Measurements from ENCODE around the gene UBR4.
"Not testable (repeated sequence)": the region's sequence is repeated elsewhere in the genome, so short reads cannot be mapped to it uniquely, and the experiment has no call there.

UBR4 gene

DNA sequence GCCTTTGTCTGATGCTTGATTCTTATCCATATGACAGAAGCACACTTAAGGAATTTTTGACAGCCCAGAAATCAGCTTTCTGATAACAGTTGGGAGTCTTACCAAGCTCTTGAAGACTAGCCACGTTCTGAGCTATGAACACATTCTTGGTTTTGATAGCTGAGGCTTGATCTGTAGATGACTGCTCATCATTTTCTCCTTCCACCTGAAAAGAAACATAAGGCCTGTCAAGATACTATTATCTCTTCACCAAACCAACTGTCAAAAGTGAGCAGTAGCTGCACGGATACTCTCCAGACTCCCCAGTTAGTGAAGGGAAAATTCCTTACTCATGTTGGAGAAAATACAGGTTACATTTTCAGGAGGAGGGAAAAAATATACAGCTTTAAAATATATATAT, 12.2 kb downstream of the UBR4 start:
- H3K27ac ChIP-seq (ENCODE audit: low read depth, low read length): no peak overlapping the region
- no peaks in the 10 kb centered on the region for H3K9me3 ChIP-seq (ENCODE audit: control insufficient read depth in 5 of 5, low read length in 5 of 5)
- no peaks in the 10 kb centered on the region for H3K4me1 ChIP-seq (ENCODE audit: control insufficient read depth in 5 of 5, insufficient read depth in 5 of 5, low read length in 5 of 5)
- peaks cover 53 to 78% (median 63%) of the 10 kb centered on the region in 5 donors for H3K36me3 ChIP-seq (ENCODE audit: control insufficient read depth in 5 of 5, insufficient read depth in 5 of 5, low read length in 5 of 5)
- H3K27me3 ChIP-seq (ENCODE audit: control insufficient read depth in 5 of 5, insufficient read depth in 4 of 5, low read length in 5 of 5): no peaks in the 10 kb centered on the region
- no peak overlapping the region for H3K9ac ChIP-seq (ENCODE audit: low read length in 5 of 5)
- no peak overlapping the region for H3K4me3 ChIP-seq (ENCODE audit: low read depth in 1 of 5, low read length in 5 of 5)

DNA sequence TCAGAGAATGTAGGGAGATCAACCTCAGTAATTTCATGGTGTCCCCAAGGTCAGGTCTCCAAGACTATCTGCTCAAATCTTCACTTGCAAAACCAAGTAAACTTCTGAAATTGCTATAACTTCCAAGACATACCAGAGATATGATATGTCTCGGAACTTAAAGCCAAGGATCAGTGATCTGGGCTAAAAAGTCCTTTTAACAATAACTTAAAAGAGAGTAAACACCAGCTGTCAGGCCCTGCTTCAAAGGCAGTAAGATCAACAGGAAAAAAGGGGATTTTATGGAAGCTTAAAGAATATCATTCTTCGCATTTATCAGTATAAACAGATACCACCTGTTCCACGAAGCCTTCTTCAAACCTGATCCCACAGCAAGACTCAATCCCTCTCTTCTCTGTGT, 13.7 kb downstream of the UBR4 start:
- no peaks in the 10 kb centered on the region for H3K9me3 ChIP-seq (ENCODE audit: control insufficient read depth in 5 of 5, low read length in 5 of 5)
- no peak overlapping the region for H3K27ac ChIP-seq (ENCODE audit: low read depth, low read length)
- no peak overlapping the region for H3K4me3 ChIP-seq (ENCODE audit: low read depth in 1 of 5, low read length in 5 of 5)
- no peak overlapping the region for H3K9ac ChIP-seq (ENCODE audit: low read length in 5 of 5)
- H3K27me3 ChIP-seq (ENCODE audit: control insufficient read depth in 5 of 5, insufficient read depth in 4 of 5, low read length in 5 of 5): no peaks in the 10 kb centered on the region
- peaks cover 62 to 89% (median 77%) of the 10 kb centered on the region in 5 donors for H3K36me3 ChIP-seq (ENCODE audit: control insufficient read depth in 5 of 5, insufficient read depth in 5 of 5, low read length in 5 of 5)
- no peaks in the 10 kb centered on the region for H3K4me1 ChIP-seq (ENCODE audit: control insufficient read depth in 5 of 5, insufficient read depth in 5 of 5, low read length in 5 of 5)

DNA sequence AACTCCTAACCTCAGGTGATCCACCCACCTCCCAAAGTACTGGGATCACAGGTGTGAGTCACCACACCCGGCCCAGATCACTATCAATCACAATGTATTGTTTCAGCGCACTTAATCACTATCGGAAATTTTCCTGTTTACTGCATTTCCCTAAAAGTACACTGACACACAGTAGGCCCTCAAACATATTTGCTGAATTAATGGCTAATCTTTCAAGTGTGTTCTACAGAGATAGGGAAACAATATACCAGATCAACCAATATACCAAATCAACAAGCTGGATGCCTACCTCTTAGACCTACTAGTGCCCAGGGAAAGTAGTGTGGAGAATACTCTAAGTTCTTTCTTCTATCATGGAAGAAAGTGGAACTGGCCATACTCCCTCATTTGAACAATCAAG, 17.1 kb downstream of the UBR4 start:
- no peaks in the 10 kb centered on the region for H3K27me3 ChIP-seq (ENCODE audit: control insufficient read depth in 5 of 5, insufficient read depth in 4 of 5, low read length in 5 of 5)
- peaks cover 0 to 12% (median 0%) of the 10 kb centered on the region in 5 donors for H3K4me1 ChIP-seq (ENCODE audit: control insufficient read depth in 5 of 5, insufficient read depth in 5 of 5, low read length in 5 of 5)
- no peaks in the 10 kb centered on the region for H3K9me3 ChIP-seq (ENCODE audit: control insufficient read depth in 5 of 5, low read length in 5 of 5)
- H3K4me3 ChIP-seq (ENCODE audit: low read depth in 1 of 5, low read length in 5 of 5): no peak overlapping the region
- H3K36me3 ChIP-seq (ENCODE audit: control insufficient read depth in 5 of 5, insufficient read depth in 5 of 5, low read length in 5 of 5): peaks cover 62 to 91% (median 76%) of the 10 kb centered on the region in 5 donors
- no peak overlapping the region for H3K9ac ChIP-seq (ENCODE audit: low read length in 5 of 5)
- no peak overlapping the region for H3K27ac ChIP-seq (ENCODE audit: low read depth, low read length)

DNA sequence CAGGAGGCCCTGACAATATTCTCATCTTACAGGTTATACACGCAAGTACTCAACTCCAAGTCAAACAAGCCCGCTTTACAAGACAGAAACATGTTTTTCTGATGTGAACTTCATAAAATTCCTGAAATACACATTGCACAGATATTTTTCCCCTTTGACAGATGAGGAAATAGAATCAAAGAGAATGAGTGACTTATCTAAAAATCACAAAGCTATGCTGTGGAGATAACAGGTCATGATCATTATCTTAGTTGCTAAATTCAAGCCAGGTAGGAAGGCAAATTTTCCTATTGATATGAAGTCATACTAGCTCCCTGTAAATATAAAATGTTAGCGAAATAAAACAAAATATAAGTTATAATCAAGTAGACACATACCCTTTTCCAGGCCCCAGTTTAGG, 18.3 kb downstream of the UBR4 start:
- H3K36me3 ChIP-seq (ENCODE audit: control insufficient read depth in 5 of 5, insufficient read depth in 5 of 5, low read length in 5 of 5): peaks cover 60 to 88% (median 72%) of the 10 kb centered on the region in 5 donors
- no peaks in the 10 kb centered on the region for H3K9me3 ChIP-seq (ENCODE audit: control insufficient read depth in 5 of 5, low read length in 5 of 5)

DNA sequence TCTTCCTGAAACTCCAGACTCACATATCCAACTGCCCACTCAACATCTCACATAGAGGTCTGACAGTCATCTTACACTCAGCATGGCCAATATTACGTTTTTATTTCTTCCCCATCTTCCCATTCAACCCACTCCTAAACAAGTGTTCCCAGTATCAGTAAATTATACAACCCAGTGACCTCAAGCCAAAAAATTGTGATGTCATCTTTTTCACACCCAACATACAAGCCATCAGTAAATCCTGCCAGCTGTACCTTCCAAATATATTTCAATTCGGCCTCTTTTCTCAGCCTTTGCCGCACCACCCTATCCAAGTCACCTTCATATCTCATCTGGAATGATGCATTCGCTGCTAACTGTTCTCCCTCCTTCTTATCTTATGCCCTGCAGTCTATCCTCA, 19.6 kb downstream of the UBR4 start:
- Histone ChIP-seq H3K4me1 (ENCODE audit: control insufficient read depth in 5 of 5, insufficient read depth in 5 of 5, low read length in 5 of 5) (peaks cover 0 to 12% (median 0%) of the 10 kb centered on the region in 5 donors), H3K27me3 (ENCODE audit: control insufficient read depth in 5 of 5, insufficient read depth in 4 of 5, low read length in 5 of 5) (no peaks in the 10 kb centered on the region), H3K4me3 (ENCODE audit: low read depth in 1 of 5, low read length in 5 of 5) (no peak overlapping the region), H3K9ac (ENCODE audit: low read length in 5 of 5) (no peak overlapping the region), H3K9me3 (ENCODE audit: control insufficient read depth in 5 of 5, low read length in 5 of 5) (no peaks in the 10 kb centered on the region), H3K27ac (ENCODE audit: low read depth, low read length) (no peak overlapping the region), H3K36me3 (ENCODE audit: control insufficient read depth in 5 of 5, insufficient read depth in 5 of 5, low read length in 5 of 5) (peaks cover 55 to 87% (median 70%) of the 10 kb centered on the region in 5 donors)

More for the DNA sequence above, 18.3 kb downstream of the UBR4 start:
- Histone ChIP-seq H3K27ac (ENCODE audit: low read depth, low read length) (no peak overlapping the region), H3K4me1 (ENCODE audit: control insufficient read depth in 5 of 5, insufficient read depth in 5 of 5, low read length in 5 of 5) (peaks cover 0 to 12% (median 0%) of the 10 kb centered on the region in 5 donors), H3K27me3 (ENCODE audit: control insufficient read depth in 5 of 5, insufficient read depth in 4 of 5, low read length in 5 of 5) (no peaks in the 10 kb centered on the region), H3K4me3 (ENCODE audit: low read depth in 1 of 5, low read length in 5 of 5) (no peak overlapping the region), H3K9ac (ENCODE audit: low read length in 5 of 5) (no peak overlapping the region)

DNA sequence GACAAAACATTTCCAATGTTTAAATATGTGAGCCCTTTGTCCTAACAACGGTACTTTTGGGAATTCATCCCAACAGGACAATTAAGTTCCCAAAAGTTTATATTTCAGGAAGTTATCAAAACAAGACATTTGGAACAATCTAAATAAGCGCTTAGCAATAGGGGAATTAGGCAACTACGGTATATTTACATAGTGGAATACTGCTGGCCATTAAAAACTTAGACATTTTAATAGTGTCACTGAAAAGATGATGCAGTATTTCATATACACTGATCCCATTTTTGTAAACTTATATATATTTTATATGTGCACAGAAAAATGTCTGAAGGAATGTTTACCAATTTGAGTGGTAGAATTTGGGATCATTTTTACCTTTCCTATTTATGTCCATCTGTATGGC, 20.8 kb downstream of the UBR4 start:
- Histone ChIP-seq H3K9me3 (ENCODE audit: control insufficient read depth in 5 of 5, low read length in 5 of 5) (no peaks in the 10 kb centered on the region), H3K27ac (ENCODE audit: low read depth, low read length) (no peak overlapping the region), H3K9ac (ENCODE audit: low read length in 5 of 5) (no peak overlapping the region), H3K4me3 (ENCODE audit: low read depth in 1 of 5, low read length in 5 of 5) (no peak overlapping the region), H3K27me3 (ENCODE audit: control insufficient read depth in 5 of 5, insufficient read depth in 4 of 5, low read length in 5 of 5) (no peaks in the 10 kb centered on the region), H3K4me1 (ENCODE audit: control insufficient read depth in 5 of 5, insufficient read depth in 5 of 5, low read length in 5 of 5) (peaks cover 0 to 12% (median 0%) of the 10 kb centered on the region in 5 donors), H3K36me3 (ENCODE audit: control insufficient read depth in 5 of 5, insufficient read depth in 5 of 5, low read length in 5 of 5) (peaks cover 62 to 91% (median 81%) of the 10 kb centered on the region in 5 donors)

DNA sequence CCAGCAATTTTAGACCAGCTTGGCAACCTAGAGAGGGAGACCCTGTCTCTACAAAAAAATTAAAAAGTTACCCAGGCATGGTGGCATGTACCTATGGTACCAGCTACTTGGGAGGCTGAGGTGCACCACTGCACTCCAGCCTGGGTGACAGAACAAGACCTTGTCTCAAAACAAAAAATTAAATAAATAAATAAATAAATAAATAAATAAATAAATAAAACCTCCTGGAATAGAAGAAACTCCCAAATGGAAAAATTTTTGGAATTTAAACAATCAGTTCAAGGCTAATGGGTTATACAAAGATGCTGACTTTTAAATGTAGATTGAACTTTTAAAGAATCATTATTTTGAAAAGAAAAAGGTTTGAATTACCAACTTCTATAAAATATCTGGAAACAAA, 22.2 kb downstream of the UBR4 start:
- no peak overlapping the region for H3K27ac ChIP-seq (ENCODE audit: low read depth, low read length)
- no peaks in the 10 kb centered on the region for H3K9me3 ChIP-seq (ENCODE audit: control insufficient read depth in 5 of 5, low read length in 5 of 5)
- H3K4me3 ChIP-seq (ENCODE audit: low read depth in 1 of 5, low read length in 5 of 5): no peak overlapping the region
- H3K27me3 ChIP-seq (ENCODE audit: control insufficient read depth in 5 of 5, insufficient read depth in 4 of 5, low read length in 5 of 5): no peaks in the 10 kb centered on the region
- no peak overlapping the region for H3K9ac ChIP-seq (ENCODE audit: low read length in 5 of 5)
- H3K4me1 ChIP-seq (ENCODE audit: control insufficient read depth in 5 of 5, insufficient read depth in 5 of 5, low read length in 5 of 5): peaks cover 0 to 12% (median 0%) of the 10 kb centered on the region in 5 donors
- H3K36me3 ChIP-seq (ENCODE audit: control insufficient read depth in 5 of 5, insufficient read depth in 5 of 5, low read length in 5 of 5): peaks cover 62 to 91% (median 81%) of the 10 kb centered on the region in 5 donors

DNA sequence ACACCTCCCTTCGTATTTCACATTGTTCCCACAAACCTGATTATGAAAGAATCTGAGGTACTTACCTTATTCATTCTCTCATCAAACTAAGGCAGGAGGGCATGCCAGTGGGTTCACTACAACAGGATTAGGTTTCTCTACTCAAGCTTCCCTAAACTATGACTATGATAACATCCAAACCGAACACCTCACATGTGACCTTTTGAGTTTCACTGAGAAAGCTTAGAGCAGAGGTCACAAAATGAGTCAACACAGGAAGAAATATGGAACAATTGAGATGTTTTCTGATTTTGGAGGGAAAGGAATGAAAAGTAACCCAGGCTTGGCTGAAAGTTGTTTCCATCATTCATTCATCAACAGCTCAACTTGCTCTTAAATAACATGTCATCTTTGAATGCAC, 24.1 kb downstream of the UBR4 start:
- Histone ChIP-seq H3K27me3 (ENCODE audit: control insufficient read depth in 5 of 5, insufficient read depth in 4 of 5, low read length in 5 of 5) (no peaks in the 10 kb centered on the region), H3K9me3 (ENCODE audit: control insufficient read depth in 5 of 5, low read length in 5 of 5) (no peaks in the 10 kb centered on the region), H3K36me3 (ENCODE audit: control insufficient read depth in 5 of 5, insufficient read depth in 5 of 5, low read length in 5 of 5) (peaks cover 66 to 91% (median 84%) of the 10 kb centered on the region in 5 donors), H3K9ac (ENCODE audit: low read length in 5 of 5) (no peak overlapping the region), H3K4me1 (ENCODE audit: control insufficient read depth in 5 of 5, insufficient read depth in 5 of 5, low read length in 5 of 5) (peaks cover 0 to 12% (median 0%) of the 10 kb centered on the region in 5 donors), H3K4me3 (ENCODE audit: low read depth in 1 of 5, low read length in 5 of 5) (no peak overlapping the region), H3K27ac (ENCODE audit: low read depth, low read length) (no peak overlapping the region)

DNA sequence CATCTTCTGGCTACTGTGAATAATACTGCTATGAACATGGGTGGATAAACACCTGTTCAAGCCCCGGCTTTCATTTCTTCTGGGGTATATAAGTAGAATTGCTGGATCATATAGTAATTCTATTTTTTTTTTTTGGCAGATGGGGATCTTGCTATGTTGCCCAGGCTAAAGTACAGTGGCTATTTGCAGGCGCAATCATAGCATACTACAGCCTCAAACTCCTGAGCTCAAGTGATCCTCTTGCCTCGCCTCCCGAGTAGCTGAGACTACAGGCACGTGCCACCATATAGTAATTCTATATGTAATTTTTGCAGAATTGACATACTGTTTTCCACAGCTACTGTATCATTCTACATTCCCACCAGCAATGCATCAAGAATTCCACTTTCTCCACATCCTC, 27.8 kb downstream of the UBR4 start:
- Histone ChIP-seq H3K27ac (ENCODE audit: low read depth, low read length) (no peak overlapping the region), H3K9ac (ENCODE audit: low read length in 5 of 5) (no peak overlapping the region), H3K4me3 (ENCODE audit: low read depth in 1 of 5, low read length in 5 of 5) (no peak overlapping the region), H3K27me3 (ENCODE audit: control insufficient read depth in 5 of 5, insufficient read depth in 4 of 5, low read length in 5 of 5) (no peaks in the 10 kb centered on the region), H3K36me3 (ENCODE audit: control insufficient read depth in 5 of 5, insufficient read depth in 5 of 5, low read length in 5 of 5) (peaks cover 68 to 93% (median 86%) of the 10 kb centered on the region in 5 donors), H3K9me3 (ENCODE audit: control insufficient read depth in 5 of 5, low read length in 5 of 5) (no peaks in the 10 kb centered on the region), H3K4me1 (ENCODE audit: control insufficient read depth in 5 of 5, insufficient read depth in 5 of 5, low read length in 5 of 5) (no peaks in the 10 kb centered on the region)

DNA sequence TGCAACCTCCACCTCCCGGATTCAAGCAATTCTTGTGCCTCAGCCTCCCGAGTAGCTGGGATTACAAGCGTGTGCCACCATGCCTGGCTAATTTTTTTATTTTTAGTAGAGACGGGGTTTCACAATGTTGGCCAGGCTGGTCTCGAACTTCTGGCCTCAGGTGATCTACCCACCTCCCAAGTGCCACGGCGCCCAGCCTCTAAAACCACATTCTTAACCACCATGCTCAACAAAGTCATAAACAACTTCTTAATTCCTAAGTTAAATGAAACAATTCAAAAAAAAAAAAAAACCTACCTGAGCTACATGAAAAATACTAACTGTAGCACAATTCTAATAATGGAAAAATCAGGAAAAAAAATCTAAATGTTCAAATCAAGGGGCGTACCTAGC, 29.8 kb downstream of the UBR4 start:
- H3K27ac ChIP-seq (ENCODE audit: low read depth, low read length); H3K4me1 ChIP-seq (ENCODE audit: control insufficient read depth in 5 of 5, insufficient read depth in 5 of 5, low read length in 5 of 5); H3K9me3 ChIP-seq (ENCODE audit: control insufficient read depth in 5 of 5, low read length in 5 of 5); H3K9ac ChIP-seq (ENCODE audit: low read length in 5 of 5); H3K4me3 ChIP-seq (ENCODE audit: low read depth in 1 of 5, low read length in 5 of 5); H3K27me3 ChIP-seq (ENCODE audit: control insufficient read depth in 5 of 5, insufficient read depth in 4 of 5, low read length in 5 of 5): not testable (repeated sequence)
- H3K36me3 ChIP-seq (ENCODE audit: control insufficient read depth in 5 of 5, insufficient read depth in 5 of 5, low read length in 5 of 5): peaks cover 66 to 94% (median 89%) of the 10 kb centered on the region in 5 donors

Data from subcutaneous abdominal adipose tissue (tissue), 5 donors.